A673 (cell line): ENCODE results near the gene ELOVL5. TPM values are rescaled to one million over a fixed set of nuclear protein-coding genes. Genes with fewer than 3 reads are reported as not detected.

Experiments
- BruUV-seq: library from RNA; stranded (reverse); fragments of 400-500 nt; replicated peaks from 2 replicates; lab custom pipeline; 2021; lab: Mats Ljungman, UMichigan
- CTCF ChIA-PET: fragments of 300-600 bp; sonication (Branson Sonifier 250); formaldehyde crosslinking; loops from one replicate; lab custom pipeline; 2022; ENCODE audit warnings: antibody characterized with exemption; lab: Charles Lee
- POLR2A ChIA-PET: fragments of 300-600 bp; sonication (Branson Sonifier 250); formaldehyde crosslinking; loops from one replicate; lab custom pipeline; 2022; ENCODE audit warnings: antibody characterized with exemption; ENCODE audit not compliant: low non-redundant PET; lab: Charles Lee
- DNase-seq: peaks from one replicate; pipeline ENCODE4 v3.0.0-alpha.2; 2015; ENCODE audit warnings: low spot score
- H3K27ac ChIP-seq: fragments of 200-600 bp; sonication (generic); 2 replicates; pipeline ENCODE4 v1.5.1; 2016; ENCODE audit warnings: mixed run types, low read depth, mild to moderate bottlenecking, mixed read lengths, antibody characterized with exemption, low read length; ENCODE audit not compliant: poor library complexity, severe bottlenecking
- H3K27me3 ChIP-seq: fragments of 200-600 bp; sonication (generic); replicated peaks from 2 replicates; pipeline ENCODE4 v1.6.1; 2017; ENCODE audit warnings: mixed run types, low read depth, mild to moderate bottlenecking, mixed read lengths, antibody characterized with exemption, low read length; ENCODE audit not compliant: insufficient read depth, poor library complexity
- H3K36me3 ChIP-seq: fragments of 200-600 bp; sonication (generic); 2 replicates; pipeline ENCODE4 v1.6.1; 2016; ENCODE audit warnings: mixed run types, mild to moderate bottlenecking, mixed read lengths, antibody characterized with exemption, low read length; ENCODE audit not compliant: insufficient read depth, poor library complexity, severe bottlenecking
- H3K4me1 ChIP-seq: fragments of 200-600 bp; sonication (generic); 2 replicates; pipeline ENCODE4 v1.6.1; 2017; ENCODE audit warnings: mixed run types, mild to moderate bottlenecking, mixed read lengths, antibody characterized with exemption, low read length; ENCODE audit not compliant: insufficient read depth, poor library complexity, severe bottlenecking
- H3K4me3 ChIP-seq: fragments of 200-600 bp; sonication (generic); 2 replicates; pipeline ENCODE4 v1.5.1; 2016; ENCODE audit warnings: low read depth, mixed run types, mild to moderate bottlenecking, mixed read lengths, low read length; ENCODE audit not compliant: poor library complexity, severe bottlenecking
- H3K9me3 ChIP-seq: fragments of 200-600 bp; sonication (generic); 2 replicates; pipeline ENCODE4 v1.6.1; 2016; ENCODE audit warnings: mixed run types, low read depth, mild to moderate bottlenecking, mixed read lengths, antibody characterized with exemption, low read length; ENCODE audit not compliant: poor library complexity, severe bottlenecking
- EZH2 ChIP-seq: fragments of 200-600 bp; sonication (generic); IDR thresholded peaks from 2 replicates; pipeline ENCODE4 v1.6.1; 2017; ENCODE audit warnings: borderline replicate concordance, low read depth, mild to moderate bottlenecking, mixed read lengths, antibody characterized with exemption, low read length; ENCODE audit not compliant: poor library complexity, severe bottlenecking
- intact Hi-C: fragments of 100-400 bp; cut with micrococcal nuclease; formaldehyde crosslinking; loops from one replicate; pipeline ENCODE4 v1.10.0; 2022; ENCODE audit not compliant: unreplicated experiment
- total RNA-seq: library from RNA; stranded (reverse); gene quantifications from 2 replicates; pipeline ENCODE4 v1.2.3, GENCODE V29; 2021
- TF ChIP-seq, protein P1 (sequence below): fragments of 300-800, 200-600 bp; sonication (generic); conservative IDR thresholded peaks from 2 replicates; pipeline ENCODE4 v1.5.1; 2017; ENCODE audit warnings: low read depth, mild to moderate bottlenecking, antibody characterized with exemption, low read length, moderate library complexity, mixed read lengths

The ELOVL5 gene
- total RNA-seq, 1 experiment from 2014 or later: 98.5 TPM

DNA sequence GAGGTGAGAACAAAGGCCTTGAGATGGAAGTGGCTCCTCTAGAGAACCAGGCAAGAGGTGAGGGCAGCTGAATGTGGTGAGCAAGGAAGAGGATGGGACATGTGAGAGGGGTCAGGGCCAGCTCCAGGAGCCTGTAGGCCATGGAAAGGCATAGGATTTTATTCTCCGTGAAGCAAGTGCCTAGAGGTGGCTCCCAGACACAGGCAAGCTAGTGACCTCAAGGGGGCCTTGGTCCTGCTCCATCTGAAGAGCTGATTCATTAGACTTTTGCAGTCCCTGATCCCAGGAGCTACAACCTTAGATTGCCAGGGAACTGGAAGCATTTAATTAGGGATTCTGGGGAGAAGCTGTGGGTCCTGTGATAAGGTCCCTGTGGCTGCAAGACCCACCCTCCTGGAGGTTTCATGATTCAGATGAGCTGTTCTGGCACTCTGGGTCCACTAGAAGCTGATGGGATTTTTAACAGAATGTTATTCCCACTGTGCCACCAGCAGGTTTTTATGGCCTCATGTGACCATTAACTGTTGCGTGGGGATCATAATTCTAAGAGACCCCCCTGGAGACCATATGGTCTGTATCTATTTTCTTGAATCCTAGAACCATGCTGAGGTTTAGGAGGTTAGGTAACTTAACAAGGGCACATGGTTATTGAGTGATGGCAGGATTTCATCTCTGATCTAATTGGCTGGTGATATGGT lies 90.5 kb downstream of the ELOVL5 start:
- no peak for DNase-seq
- TF ChIP-seq, protein P1, sequence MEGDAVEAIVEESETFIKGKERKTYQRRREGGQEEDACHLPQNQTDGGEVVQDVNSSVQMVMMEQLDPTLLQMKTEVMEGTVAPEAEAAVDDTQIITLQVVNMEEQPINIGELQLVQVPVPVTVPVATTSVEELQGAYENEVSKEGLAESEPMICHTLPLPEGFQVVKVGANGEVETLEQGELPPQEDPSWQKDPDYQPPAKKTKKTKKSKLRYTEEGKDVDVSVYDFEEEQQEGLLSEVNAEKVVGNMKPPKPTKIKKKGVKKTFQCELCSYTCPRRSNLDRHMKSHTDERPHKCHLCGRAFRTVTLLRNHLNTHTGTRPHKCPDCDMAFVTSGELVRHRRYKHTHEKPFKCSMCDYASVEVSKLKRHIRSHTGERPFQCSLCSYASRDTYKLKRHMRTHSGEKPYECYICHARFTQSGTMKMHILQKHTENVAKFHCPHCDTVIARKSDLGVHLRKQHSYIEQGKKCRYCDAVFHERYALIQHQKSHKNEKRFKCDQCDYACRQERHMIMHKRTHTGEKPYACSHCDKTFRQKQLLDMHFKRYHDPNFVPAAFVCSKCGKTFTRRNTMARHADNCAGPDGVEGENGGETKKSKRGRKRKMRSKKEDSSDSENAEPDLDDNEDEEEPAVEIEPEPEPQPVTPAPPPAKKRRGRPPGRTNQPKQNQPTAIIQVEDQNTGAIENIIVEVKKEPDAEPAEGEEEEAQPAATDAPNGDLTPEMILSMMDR: no peak
- TF ChIP-seq EZH2: no peak
- BruUV-seq: no TSS peak
- no peak overlapping the region for H3K4me3 ChIP-seq
- H3K9me3 ChIP-seq: no peaks in the 10 kb centered on the region
- H3K36me3 ChIP-seq: peaks cover 23% of the 10 kb centered on the region
- ChIA-PET CTCF (no interaction called here), POLR2A (no interaction called here)
- no peak overlapping the region for H3K27ac ChIP-seq
- no peaks in the 10 kb centered on the region for H3K4me1 ChIP-seq
- H3K27me3 ChIP-seq: no peaks in the 10 kb centered on the region
- intact Hi-C loops: no loop called here

DNA sequence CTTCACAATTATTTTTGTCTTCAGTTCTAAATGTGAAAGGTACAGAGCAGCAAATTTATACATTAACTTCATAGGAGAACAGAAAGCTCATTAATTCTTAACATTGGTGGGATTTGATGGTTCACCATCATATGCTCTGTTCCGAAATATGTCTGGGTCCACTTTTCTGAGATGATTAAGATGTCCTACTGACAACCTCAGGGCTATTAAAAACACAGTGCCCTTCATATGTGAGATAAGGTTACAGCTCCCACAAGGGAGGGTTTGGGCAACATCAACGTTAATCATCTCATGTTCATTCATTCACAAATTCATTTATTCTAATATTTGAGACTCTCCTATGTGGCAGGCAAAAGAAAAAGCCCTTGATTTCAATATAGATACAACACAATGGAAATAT lies 91.2 kb downstream of the ELOVL5 start:
- ChIA-PET CTCF (no interaction called here), POLR2A (no interaction called here)
- Histone ChIP-seq H3K27me3 (no peaks in the 10 kb centered on the region), H3K36me3 (peaks cover 23% of the 10 kb centered on the region), H3K9me3 (no peaks in the 10 kb centered on the region), H3K4me1 (no peaks in the 10 kb centered on the region), H3K4me3 (no peak overlapping the region), H3K27ac (no peak overlapping the region)
- intact Hi-C loops: no loop called here
- no peak for DNase-seq
- BruUV-seq: no TSS peak
- no peak for TF ChIP-seq EZH2
- TF ChIP-seq, protein P1: no peak

DNA sequence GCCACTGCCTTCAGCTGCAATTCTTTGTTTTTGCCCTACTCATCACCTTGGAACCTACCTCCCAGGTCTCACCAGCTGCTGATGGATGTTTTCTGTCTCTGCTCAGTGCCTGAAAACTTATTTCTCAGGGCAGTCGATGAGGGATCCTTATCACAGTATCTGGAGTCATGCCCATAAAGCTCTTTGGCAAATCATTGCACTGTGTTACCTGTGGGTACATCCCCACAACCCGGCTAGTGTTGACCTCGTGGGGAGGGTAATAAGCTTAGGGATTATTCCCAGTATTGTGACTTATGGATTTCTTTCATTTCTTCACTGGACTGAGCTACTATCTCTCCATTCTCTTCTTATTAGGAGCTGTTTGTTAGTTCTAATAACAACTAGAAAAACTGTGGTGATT lies 91.7 kb downstream of the ELOVL5 start:
- DNase-seq: no peak
- ChIA-PET POLR2A (no interaction called here), CTCF (no interaction called here)
- Histone ChIP-seq H3K36me3 (peaks cover 23% of the 10 kb centered on the region), H3K27me3 (no peaks in the 10 kb centered on the region), H3K9me3 (no peaks in the 10 kb centered on the region), H3K4me1 (no peaks in the 10 kb centered on the region), H3K27ac (no peak overlapping the region), H3K4me3 (no peak overlapping the region)
- no TSS peak for BruUV-seq
- TF ChIP-seq, protein P1: no peak
- no peak for TF ChIP-seq EZH2
- intact Hi-C loops: no loop called here
